ENCODE results near the gene HESX1.

HESX1 gene

DNA sequence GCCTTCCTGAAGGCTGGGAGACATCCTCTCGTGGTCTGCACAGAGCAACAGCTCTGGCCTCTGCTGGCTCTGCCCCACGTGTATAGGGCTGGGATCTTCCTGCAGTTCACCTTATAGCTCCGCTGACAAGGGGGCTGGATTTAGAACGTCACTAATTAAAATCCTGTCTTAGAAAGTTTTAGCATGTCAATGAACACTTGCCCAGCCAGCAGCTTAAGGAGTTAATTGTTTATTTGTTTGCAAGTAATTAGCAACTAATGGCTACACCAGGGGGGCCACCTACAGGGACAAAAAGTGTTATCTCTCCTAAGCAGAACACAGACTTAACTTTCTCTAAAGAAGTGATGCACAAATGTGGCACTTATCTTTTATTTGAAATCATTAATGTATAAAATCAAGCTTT, at the start of gene HESX1:
HESX1 (minus strand) TSS at position 84 of the 403 bp plus-strand sequence; CDS start at position 24, 60 bp downstream.
- no peak for DNase-seq

DNA sequence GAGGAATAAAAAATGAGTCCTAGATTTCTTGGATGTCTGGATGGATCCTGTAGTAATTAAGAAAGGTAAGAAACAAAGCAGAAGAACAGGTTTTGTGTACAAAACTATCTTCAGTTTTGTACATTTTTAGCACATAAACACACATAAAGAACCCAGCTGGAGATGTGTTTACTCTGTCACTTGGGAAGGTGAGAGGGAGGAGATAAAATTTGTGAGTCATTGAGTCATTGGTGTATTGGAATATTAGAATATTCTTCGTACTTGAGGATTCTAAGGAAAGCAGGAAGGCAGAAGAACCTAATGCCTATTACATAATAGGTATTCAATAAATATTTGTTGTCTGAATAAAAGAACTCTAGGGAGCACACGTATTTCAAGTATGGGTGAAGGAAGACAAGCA, 45.2 kb upstream of the HESX1 start:
- DNase-seq, result no peak

- no peak for DNase-seq
Measured at GRCh38 chr3:57234613-57235575, 35.1 kb upstream of the HESX1 start.

DNA sequence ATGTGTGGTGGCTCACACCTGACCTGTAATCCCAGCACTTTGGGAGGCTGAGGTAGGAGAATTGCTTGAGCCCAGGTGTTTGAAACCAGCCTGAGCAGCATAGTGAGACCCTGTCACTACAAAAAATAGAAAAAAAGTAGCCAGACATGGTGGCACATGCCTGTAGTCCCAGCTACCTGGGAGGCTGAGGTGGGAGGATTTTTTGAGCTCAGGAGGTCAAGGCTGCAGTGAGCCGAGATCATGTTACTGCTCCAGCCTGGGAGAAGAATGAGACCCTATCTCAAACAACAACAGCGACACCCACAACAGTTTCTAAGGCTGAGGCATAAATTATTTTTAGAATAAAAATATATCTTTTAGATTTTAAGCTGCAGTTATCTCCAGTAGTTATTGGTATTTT, 34.0 kb upstream of the HESX1 start:
- DNase-seq, result no peak

DNA sequence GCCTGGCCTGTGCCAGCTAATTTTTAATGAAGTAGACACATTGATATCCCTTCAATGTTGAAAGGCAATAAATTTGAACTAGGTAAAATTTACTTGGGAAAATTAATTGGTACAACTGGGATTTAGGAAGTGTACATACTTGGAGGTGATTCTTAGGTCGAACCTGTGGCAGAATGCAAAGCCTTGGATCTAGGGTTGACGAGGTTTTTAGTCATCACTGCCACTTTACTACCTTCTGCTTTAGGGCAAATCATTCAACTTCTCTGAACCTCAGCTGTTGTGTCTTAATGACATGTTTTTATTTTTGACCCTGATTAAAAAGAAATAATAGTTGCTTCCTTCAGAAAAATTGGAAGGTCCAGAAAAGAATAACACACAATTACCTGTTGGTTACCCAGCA, 30.2 kb upstream of the HESX1 start:
- no peak for DNase-seq

- peak; percentile 46 for DNase-seq
Measured at GRCh38 chr3:57227930-57228751, 28.4 kb upstream of the HESX1 start.

DNA sequence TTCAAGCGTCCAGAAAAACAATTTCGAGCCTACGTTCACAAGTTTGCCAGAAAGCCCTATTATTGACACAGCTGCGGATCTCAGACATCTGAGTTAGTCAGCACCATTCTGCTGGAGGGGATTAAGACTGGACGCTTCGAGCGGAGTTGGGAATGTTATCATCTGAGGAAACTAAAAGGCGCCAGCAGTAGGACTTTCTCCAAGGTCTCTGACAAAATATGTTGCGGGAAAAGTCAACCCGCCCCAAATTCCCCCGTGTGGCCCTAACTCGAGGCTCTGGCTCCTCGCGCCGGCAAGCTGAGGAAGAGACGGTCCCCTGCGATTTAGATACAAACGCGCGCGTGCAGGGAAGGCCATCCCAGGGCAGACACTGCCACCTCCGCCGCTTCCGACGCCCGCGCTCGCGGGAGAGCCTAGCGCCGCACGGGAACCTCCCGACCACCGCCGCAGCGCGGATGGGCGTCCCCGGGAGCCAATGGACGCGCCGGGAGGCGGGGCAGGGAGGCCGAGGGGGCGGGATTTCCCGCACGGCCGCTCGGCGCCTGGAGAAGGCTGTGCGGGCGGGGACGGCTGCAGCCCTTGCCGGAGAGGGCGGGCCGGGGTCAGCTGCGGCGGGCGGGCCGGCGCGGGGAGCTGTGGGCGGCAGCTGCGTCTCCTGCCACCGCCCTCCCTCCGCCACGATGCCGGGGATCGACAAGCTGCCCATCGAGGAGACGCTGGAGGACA, 27.6 kb upstream of the HESX1 start, which contains the start of gene APPL1:
APPL1 (plus strand) TSS at position 526 of the 726 bp plus-strand sequence; CDS start at position 681, 155 bp downstream.
- DNase-seq, result peak; percentile 90

DNA sequence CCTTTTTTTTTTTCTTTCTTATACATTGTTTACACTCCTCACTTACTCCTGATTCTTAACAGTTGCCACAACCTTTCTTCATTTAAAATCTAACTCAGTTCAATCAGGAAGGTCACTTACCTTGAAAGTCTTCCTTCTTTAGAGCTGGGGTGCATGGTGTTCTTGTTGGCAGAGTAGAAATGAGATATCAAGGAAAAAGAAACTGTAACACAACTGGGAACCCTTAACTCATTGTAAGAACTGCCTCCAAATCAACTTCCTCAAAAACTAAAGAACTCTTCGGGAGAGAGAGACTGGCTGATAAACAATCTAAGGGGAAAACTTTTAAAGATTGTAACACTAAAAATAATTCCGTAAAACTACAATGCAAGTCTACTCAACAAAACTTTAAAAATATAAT, 26.4 kb upstream of the HESX1 start:
- DNase-seq, result no peak

- no peak for DNase-seq
Measured at GRCh38 chr3:57224856-57225255, 25.1 kb upstream of the HESX1 start.

GRCh38 chr3:57221883-57222282, 22.1 kb upstream of the HESX1 start:
- no peak for DNase-seq

DNA sequence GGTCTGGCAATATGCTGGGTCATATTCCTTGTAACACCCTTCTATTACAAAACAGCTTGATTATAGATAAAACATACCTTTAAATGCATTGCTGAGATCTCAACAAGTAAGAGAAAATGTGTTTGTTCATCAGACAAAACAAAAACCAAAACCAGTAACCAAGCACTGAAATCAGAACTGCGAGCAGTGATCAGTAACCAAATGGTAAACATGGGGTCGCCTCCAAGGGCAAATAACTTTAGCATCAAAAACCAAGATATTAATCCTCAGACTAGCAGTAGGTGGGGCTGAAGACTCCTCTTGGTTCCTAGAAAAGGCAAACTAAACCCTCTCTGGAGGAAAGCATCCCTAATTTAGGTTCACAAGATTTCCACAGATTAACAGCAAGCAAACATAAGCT, 6.6 kb upstream of the HESX1 start:
- no peak for DNase-seq

DNA sequence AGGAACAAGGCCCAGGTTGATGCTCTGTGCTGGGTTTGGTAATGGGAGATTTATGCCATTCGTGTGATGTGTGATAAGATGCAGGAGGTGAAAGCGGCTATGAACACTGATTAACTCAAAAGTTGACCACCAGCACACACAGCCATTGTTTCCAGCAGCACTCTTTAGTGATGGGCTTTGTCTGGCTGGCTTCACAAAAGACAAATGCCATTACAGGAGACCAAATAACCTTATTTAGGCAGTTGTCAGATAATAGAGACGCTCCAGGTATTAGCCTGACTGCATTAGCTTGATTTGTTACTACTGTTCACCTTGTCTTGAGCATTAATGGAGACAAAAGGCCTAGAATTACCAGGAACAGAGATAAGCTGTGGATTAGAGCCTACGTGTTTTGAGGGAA, 5.1 kb downstream of the HESX1 start:
- no peak for DNase-seq

DNA sequence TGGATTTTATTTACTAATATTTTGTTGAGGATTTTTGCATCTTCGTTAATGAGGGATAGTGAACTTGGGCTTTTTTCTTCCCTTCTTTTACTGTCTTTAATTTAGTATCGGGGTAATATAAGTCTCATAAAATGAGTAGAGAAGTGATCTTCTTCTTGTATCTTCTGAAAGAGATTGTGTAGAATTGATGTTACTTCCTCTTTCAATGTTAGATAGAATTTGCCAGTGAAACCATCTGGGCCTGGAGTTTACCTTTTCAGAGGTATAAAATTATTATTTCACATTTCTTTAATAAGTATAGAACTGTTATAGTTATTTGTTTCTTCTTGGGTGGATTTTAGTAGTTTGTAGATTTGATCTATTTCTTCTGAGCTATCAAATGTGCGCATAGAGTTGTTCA, 7.8 kb downstream of the HESX1 start:
- DNase-seq, result no peak

- no peak for DNase-seq
Measured at GRCh38 chr3:57184526-57184925, 15.3 kb downstream of the HESX1 start.

DNA sequence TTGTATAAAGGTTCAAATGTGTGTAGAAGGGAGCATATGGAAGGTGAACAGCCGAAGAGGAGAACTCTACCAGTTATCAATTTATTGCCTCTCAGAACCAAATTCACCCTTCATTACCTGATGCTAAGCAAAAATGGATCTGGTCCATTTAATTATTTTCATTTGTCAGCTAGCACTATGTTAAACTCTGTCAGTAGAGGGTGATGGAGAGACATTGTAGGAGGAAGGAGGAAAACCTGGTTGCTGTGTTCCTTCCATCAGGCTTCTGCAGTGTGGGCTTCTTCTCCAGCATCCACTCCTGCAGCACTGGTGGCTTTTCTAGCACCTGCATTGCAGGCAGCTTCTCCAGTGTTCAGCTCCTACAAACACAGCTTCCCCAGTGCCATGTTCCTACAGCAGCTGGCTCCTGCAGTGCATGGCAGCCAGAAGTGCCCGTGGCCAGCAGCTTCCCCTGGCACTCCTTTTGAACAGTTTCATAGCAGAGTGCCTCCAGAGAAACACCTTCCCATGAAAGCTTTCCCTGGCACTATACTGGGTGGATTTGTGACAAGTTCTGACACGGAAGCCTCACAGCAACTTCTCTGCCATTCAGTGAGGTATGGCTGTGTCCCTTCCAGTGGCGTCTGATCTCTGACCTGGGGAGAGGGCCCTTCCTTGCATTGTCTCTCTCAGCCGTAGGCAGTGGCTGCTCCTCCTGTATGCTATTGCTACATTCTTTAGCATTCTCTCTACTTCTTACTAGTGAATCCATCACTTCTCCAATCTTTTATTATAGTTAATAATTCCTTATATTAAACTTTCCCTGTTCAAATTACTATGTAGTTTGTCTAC, 20.0 kb downstream of the HESX1 start:
- no peak for DNase-seq

DNA sequence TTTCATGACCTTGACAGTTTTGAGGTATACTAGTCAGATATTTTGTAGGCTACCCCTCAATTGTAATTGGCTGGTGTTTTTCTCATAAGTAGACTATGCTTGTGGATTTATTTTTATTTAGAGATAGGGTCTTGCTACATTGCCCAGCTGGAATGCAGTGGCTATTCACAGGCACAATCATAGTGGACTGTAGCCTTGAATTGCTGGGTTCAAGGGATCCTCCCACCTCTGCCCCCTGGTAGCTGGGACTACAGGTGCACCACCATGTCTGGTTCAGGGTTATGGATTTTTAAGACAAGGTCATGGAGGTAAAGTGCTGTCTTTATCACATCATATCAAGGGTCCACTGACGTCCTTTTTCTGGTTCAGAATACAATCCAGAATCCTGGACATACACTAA, 23.7 kb downstream of the HESX1 start:
- DNase-seq, result no peak

DNA sequence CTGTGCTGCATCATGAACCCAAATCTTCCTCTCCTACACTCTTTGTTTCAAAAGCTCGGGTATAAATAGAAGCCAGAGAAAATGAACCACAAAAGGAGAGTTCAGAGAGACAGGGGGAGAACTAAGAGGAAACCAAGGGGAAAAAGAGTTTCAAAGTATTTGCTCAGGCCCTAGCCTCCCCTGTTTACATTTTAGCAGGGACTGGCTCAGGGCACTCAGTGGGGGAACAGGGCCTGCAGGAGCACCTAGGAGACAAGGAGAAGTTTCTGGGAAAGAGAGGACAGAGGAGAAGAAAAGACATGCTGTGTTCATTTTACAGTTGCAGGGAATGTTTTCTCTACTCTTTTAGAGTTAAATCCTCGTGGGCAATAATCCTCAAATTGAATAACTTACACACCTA, 26.1 kb downstream of the HESX1 start:
- no peak for DNase-seq

DNA sequence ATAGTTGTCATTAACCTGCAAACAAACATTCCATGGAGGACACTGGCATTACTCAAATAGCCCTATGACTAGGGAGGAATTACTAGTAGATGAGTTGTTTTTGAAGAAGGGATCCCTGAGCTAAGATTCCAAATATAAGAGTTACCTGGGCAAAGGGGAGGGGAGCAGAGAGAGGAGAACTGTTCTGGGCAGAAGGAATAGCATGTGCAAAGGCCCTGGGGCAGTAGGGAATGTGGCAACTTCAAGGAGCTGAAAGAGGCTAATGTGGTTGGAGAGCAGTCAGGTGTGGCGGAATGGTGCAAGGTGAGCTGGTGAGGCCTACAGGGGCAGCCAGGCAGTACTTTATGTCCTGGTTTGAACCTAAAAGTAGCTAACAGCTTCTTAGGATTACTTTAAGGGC, 28.8 kb downstream of the HESX1 start:
- DNase-seq, result no peak

DNA sequence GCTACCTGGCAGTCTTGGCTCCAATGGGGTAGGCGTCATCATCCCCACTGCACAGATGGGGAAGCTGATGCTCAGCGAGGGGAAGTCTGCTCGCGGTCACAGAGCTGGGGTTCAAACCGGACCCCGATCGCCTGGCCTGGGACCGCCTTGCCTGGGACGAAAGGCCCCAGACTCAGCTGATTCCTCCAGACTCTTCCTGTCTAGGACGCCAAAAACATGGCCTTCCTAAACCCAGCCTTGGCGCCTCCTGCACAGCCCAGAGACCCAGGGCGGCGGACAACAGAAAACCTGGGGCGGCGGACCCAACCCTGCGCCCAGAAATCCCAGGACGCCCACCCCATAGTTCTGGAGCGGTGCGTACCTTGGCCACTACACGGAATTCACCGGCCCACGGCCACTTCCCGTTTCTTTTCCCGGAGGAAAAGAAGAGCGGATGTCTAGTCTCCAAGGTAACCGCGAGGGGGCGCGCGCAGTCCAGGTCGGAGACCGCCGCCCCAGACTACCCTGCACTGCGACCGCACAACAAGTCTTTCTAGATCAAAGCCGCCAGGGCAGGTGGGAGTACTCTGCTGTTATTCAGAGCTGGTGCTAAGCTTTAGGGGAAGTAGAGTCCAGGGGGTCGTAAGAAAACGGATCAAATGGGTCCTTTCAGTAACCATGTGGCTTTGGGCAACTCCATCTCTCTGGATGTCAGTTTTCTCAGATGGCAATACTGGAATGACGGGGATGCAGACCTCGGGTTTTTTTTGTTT, 29.7 kb downstream of the HESX1 start:
- DNase-seq, result peak; percentile 64

DNA sequence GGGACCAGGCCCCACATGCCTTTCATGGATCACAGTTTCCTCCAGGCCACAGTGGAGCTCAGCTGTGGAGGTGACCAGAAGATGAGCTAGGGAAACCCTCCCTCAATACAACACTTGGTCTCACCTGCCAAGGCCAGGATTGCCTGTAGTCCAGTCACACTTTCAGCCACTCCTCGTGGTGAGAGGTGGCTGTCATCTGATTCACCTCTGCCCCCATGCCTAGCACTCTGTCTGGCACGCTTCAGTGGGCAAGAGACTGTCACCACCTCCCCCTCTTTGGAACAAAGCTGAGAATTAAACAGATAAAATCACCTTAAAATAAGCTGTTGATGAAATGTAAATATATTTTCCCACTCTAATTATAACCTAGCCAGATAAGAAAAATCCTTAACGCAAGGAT, 30.7 kb downstream of the HESX1 start:
- DNase-seq, result no peak

GRCh38 chr3:57168151-57168550, 31.6 kb downstream of the HESX1 start:
- no peak for DNase-seq

Data from stimulated activated CD4-positive, alpha-beta T cell treated with anti-CD3 and anti-CD28 coated beads, Interleukin-4, amount 100 ng/mL, for 1 hour (primary cell).